HEK293 (cell line): Measurements from ENCODE around the gene HOXA11.

Experiments used
- CTCF ChIA-PET: fragments of 350-600 bp; formaldehyde crosslinking; extraction: SDS; loops from one replicate; lab custom pipeline; 2021; ENCODE audit warnings: antibody characterized with exemption; lab: Yijun Ruan, JAX
- POLR2A ChIA-PET: fragments of 300-600 bp; formaldehyde crosslinking; extraction: SDS; loops from one replicate; lab custom pipeline; 2020; ENCODE audit warnings: antibody characterized with exemption, inconsistent platforms; lab: Yijun Ruan, JAX
- H3K27ac ChIP-seq: fragments of 200-500 bp; sonication (Bioruptor generic); 2 replicates; pipeline ENCODE4 v1.5.1; 2014; ENCODE audit warnings: low read depth, low read length, control low read depth, inconsistent platforms; ENCODE audit errors: extremely low read depth
- H3K36me3 ChIP-seq, 2 experiments: fragments of 200-500 bp in 1 of 2; sonication (Bioruptor generic) in 1 of 2; 1 replicate in 1 of 2; 2 replicates in 1 of 2; pipeline ENCODE4 v1.5.1; 2014 to 2017; ENCODE audit warnings: inconsistent platforms in 2 of 2, low read length in 2 of 2; ENCODE audit not compliant: control insufficient read depth in 2 of 2, insufficient read depth in 1 of 2
- H3K4me1 ChIP-seq: fragments of 200-500 bp; sonication (Bioruptor generic); 2 replicates; pipeline ENCODE4 v1.5.1; 2014; ENCODE audit warnings: mild to moderate bottlenecking, low read length, inconsistent platforms; ENCODE audit not compliant: control insufficient read depth, insufficient read depth
- H3K4me3 ChIP-seq: 2 replicates; pipeline ENCODE4 v1.5.1; 2011; ENCODE audit warnings: low read depth, mild to moderate bottlenecking, control low read depth, low read length, moderate library complexity
- H3K9me3 ChIP-seq: fragments of 200-500 bp; sonication (Bioruptor generic); 2 replicates; pipeline ENCODE4 v1.5.1; 2014; ENCODE audit warnings: low read depth, low read length, inconsistent platforms; ENCODE audit not compliant: control insufficient read depth, insufficient read depth
- HOXA7 ChIP-seq: sonication (generic); formaldehyde crosslinking; IDR thresholded peaks from 2 replicates; pipeline ENCODE4 v1.8.1; 2022; ENCODE audit warnings: missing genetic modification reagents, borderline replicate concordance
- INSM2 ChIP-seq: fragments of 450-650 bp; formaldehyde crosslinking; IDR thresholded peaks from 2 replicates; pipeline ENCODE4 v1.5.1; 2016; ENCODE audit warnings: missing biosample characterization, missing genetic modification characterization
- KLF17 ChIP-seq: fragments of 450-650 bp; formaldehyde crosslinking; IDR thresholded peaks from 2 replicates; pipeline ENCODE4 v1.5.1; 2016; ENCODE audit warnings: missing biosample characterization, missing genetic modification characterization
- PRDM1 ChIP-seq: fragments of 450-650 bp; formaldehyde crosslinking; IDR thresholded peaks from 2 replicates; pipeline ENCODE4; 2016; ENCODE audit warnings: missing biosample characterization, missing genetic modification characterization
- REPIN1 ChIP-seq: fragments of 450-650 bp; formaldehyde crosslinking; IDR thresholded peaks from 2 replicates; pipeline ENCODE4 v1.5.1; 2017; ENCODE audit warnings: missing biosample characterization, missing genetic modification characterization, low read depth
- REST ChIP-seq: fragments of 450-650 bp; formaldehyde crosslinking; IDR thresholded peaks from 2 replicates; pipeline ENCODE4 v1.5.1; 2016; ENCODE audit warnings: missing biosample characterization, missing genetic modification characterization
- ZBTB10 ChIP-seq: fragments of 450-650 bp; formaldehyde crosslinking; IDR thresholded peaks from 2 replicates; pipeline ENCODE4 v1.5.1; 2016; ENCODE audit warnings: missing biosample characterization, missing genetic modification characterization
- ZBTB21 ChIP-seq: fragments of 450-650 bp; formaldehyde crosslinking; IDR thresholded peaks from 2 replicates; pipeline ENCODE4 v1.5.1; 2017; ENCODE audit warnings: missing biosample characterization, missing genetic modification characterization
- ZBTB48 ChIP-seq: fragments of 450-650 bp; formaldehyde crosslinking; IDR thresholded peaks from 2 replicates; pipeline ENCODE4 v1.5.1; 2016; ENCODE audit warnings: missing biosample characterization, missing genetic modification characterization
- ZBTB7A ChIP-seq: fragments of 450-650 bp; formaldehyde crosslinking; IDR thresholded peaks from 2 replicates; pipeline ENCODE4 v1.5.1; 2016; ENCODE audit warnings: low read depth, missing biosample characterization, missing genetic modification characterization
- ZFP37 ChIP-seq: fragments of 450-650 bp; formaldehyde crosslinking; IDR thresholded peaks from 2 replicates; pipeline ENCODE4 v1.5.1; 2016; ENCODE audit warnings: missing biosample characterization, missing genetic modification characterization
- ZFP41 ChIP-seq: fragments of 450-650 bp; formaldehyde crosslinking; IDR thresholded peaks from 2 replicates; pipeline ENCODE4 v1.5.1; 2016; ENCODE audit warnings: missing biosample characterization, missing genetic modification characterization, borderline replicate concordance
- ZNF132 ChIP-seq: fragments of 450-650 bp; formaldehyde crosslinking; IDR thresholded peaks from 2 replicates; pipeline ENCODE4 v1.5.1; 2017; ENCODE audit warnings: missing biosample characterization, missing genetic modification characterization, borderline replicate concordance
- ZNF155 ChIP-seq: fragments of 450-650 bp; formaldehyde crosslinking; IDR thresholded peaks from 2 replicates; pipeline ENCODE4 v1.5.1; 2016; ENCODE audit warnings: missing biosample characterization, missing genetic modification characterization
- ZNF18 ChIP-seq: fragments of 450-650 bp; formaldehyde crosslinking; IDR thresholded peaks from 2 replicates; pipeline ENCODE4 v1.5.1; 2016; ENCODE audit warnings: missing biosample characterization, missing genetic modification characterization
- ZNF211 ChIP-seq: fragments of 450-650 bp; formaldehyde crosslinking; IDR thresholded peaks from 2 replicates; pipeline ENCODE4 v1.5.1; 2016; ENCODE audit warnings: low read depth, missing biosample characterization, missing genetic modification characterization
- ZNF214 ChIP-seq: fragments of 450-650 bp; formaldehyde crosslinking; IDR thresholded peaks from 2 replicates; pipeline ENCODE4 v1.5.1; 2017; ENCODE audit warnings: missing biosample characterization, mild to moderate bottlenecking, missing genetic modification characterization, borderline replicate concordance
- ZNF335 ChIP-seq: fragments of 450-650 bp; formaldehyde crosslinking; conservative IDR thresholded peaks from 2 replicates; pipeline ENCODE4 v1.5.1; 2016; ENCODE audit warnings: missing biosample characterization, missing genetic modification characterization
- ZNF449 ChIP-seq: fragments of 450-650 bp; formaldehyde crosslinking; IDR thresholded peaks from 2 replicates; pipeline ENCODE4 v1.5.1; 2017; ENCODE audit warnings: missing biosample characterization, mild to moderate bottlenecking, missing genetic modification characterization, moderate library complexity
- ZNF530 ChIP-seq: fragments of 450-650 bp; formaldehyde crosslinking; IDR thresholded peaks from 2 replicates; pipeline ENCODE4 v1.5.1; 2016; ENCODE audit warnings: low read depth, missing biosample characterization, missing genetic modification characterization
- ZNF561 ChIP-seq: fragments of 450-650 bp; IDR thresholded peaks from 2 replicates; pipeline ENCODE4 v1.5.1; 2018; ENCODE audit warnings: missing biosample characterization, missing genetic modification characterization, borderline replicate concordance
- ZNF580 ChIP-seq: fragments of 450-650 bp; formaldehyde crosslinking; IDR thresholded peaks from 2 replicates; pipeline ENCODE4 v1.5.1; 2016; ENCODE audit warnings: missing biosample characterization, missing genetic modification characterization
- ZNF76 ChIP-seq: fragments of 450-650 bp; formaldehyde crosslinking; IDR thresholded peaks from 2 replicates; pipeline ENCODE4; 2016; ENCODE audit warnings: low read depth, missing biosample characterization, missing genetic modification characterization, borderline replicate concordance
- ZNF837 ChIP-seq: fragments of 450-650 bp; formaldehyde crosslinking; IDR thresholded peaks from 2 replicates; pipeline ENCODE4 v1.5.1; 2016; ENCODE audit warnings: missing biosample characterization, missing genetic modification characterization
- ZSCAN30 ChIP-seq: fragments of 450-650 bp; IDR thresholded peaks from 2 replicates; pipeline ENCODE4 v1.5.1; 2018; ENCODE audit warnings: missing biosample characterization, mild to moderate bottlenecking, missing genetic modification characterization, moderate library complexity

HOXA11 gene

GRCh38 chr7:27165996-27166530 is 19.0 kb downstream of the HOXA11 start:
- no peaks in the 10 kb centered on the region for H3K9me3 ChIP-seq
- peak overlapping the region; percentile 76 for H3K4me3 ChIP-seq
- H3K36me3 ChIP-seq: peaks cover 23 to 42% of the 10 kb centered on the region in 2 experiments
- peaks cover 7% of the 10 kb centered on the region for H3K4me1 ChIP-seq
- CTCF ChIA-PET: interaction anchor here (0.6 to 1.4 kb wide), 2 partner anchors 12 to 28 kb away, joined by 3 read pairs; no protein-coding TSS in a partner anchor
- POLR2A ChIA-PET: interaction anchor here (0.6 to 2.5 kb wide), 12 partner anchors 9 to 1304 kb away, joined by 3 to 21 read pairs (median 5); partner anchors contain the start of genes HOXA11 and HOXA5
- peak overlapping the region; percentile 100 for H3K27ac ChIP-seq
- TF ChIP-seq ZSCAN30 (tag by site-specific recombination) (peak; percentile 24; the same call in 1 of the 2 replicates), ZNF211 (tag by site-specific recombination) (no peak), ZNF837 (tag by site-specific recombination) (no peak), ZFP41 (no peak), ZNF580 (tag by site-specific recombination) (no peak), REST (tag by site-specific recombination) (no peak; the same call in 1 of the 2 replicates), ZNF214 (tag by site-specific recombination) (no peak), ZBTB48 (tag by site-specific recombination) (peak; percentile 47), ZNF530 (no peak), ZFP37 (tag by site-specific recombination) (no peak), HOXA7 (CRISPR knock-in tag) (no peak), INSM2 (no peak), ZNF132 (tag by site-specific recombination) (no peak), ZBTB10 (tag by site-specific recombination) (peak; percentile 17; the same call in 1 of the 2 replicates), ZNF449 (tag by site-specific recombination) (0 out of 2 replicates have a peak, but pooled peaks have one; percentile 4), ZNF335 (peak; percentile 56), ZNF155 (tag by site-specific recombination) (no peak), KLF17 (tag by site-specific recombination) (no peak), PRDM1 (tag by site-specific recombination) (no peak), REPIN1 (tag by site-specific recombination) (no peak), ZNF18 (tag by site-specific recombination) (0 out of 2 replicates have a peak, but pooled peaks have one; percentile 35), ZNF561 (tag by site-specific recombination) (peak; percentile 15; the same call in 1 of the 2 replicates), ZBTB21 (tag by site-specific recombination) (no peak), ZBTB7A (tag by site-specific recombination) (peak; percentile 14; the same call in 1 of the 2 replicates), ZNF76 (tag by site-specific recombination) (0 out of 2 replicates have a peak, but pooled peaks have one; percentile 45)
